Endothelial cell of umbilical vein (primary cell): Measurements from ENCODE around the gene HPSE2. TPM values are rescaled to one million over a fixed set of nuclear protein-coding genes. Genes with fewer than 3 reads are reported as not detected.

Experiments used
- BruUV-seq: library from RNA; stranded (reverse); fragments of 400-500 nt; replicated peaks from 2 replicates; lab custom pipeline; 2021; lab: Mats Ljungman, UMichigan
- CTCF ChIA-PET: fragments of 300-600, 350-600 bp; sonication (Branson Sonifier 250); formaldehyde crosslinking; loops from one replicate; lab custom pipeline; 2021; ENCODE audit warnings: antibody characterized with exemption, inconsistent platforms; lab: Charles Lee
- POLR2A ChIA-PET: fragments of 300-600, 350-600 bp; sonication (Branson Sonifier 250); formaldehyde crosslinking; loops from one replicate; lab custom pipeline; 2021; ENCODE audit warnings: antibody characterized with exemption, inconsistent platforms; lab: Charles Lee
- DNase-seq: peaks from one replicate; pipeline ENCODE4 v3.0.0-alpha.2; 2011; ENCODE audit warnings: low read depth, low spot score
- FAIRE-seq: peaks from 2 replicates; lab custom pipeline; 2011; peaks lifted over from hg19 to GRCh38; lab: Jason Lieb, UNC
- H2AFZ ChIP-seq: 2 replicates; pipeline ENCODE4 v1.6.0; 2012; ENCODE audit warnings: low read depth, low read length, control low read depth, inconsistent platforms
- H3K27ac ChIP-seq: 2 replicates; pipeline ENCODE4 v1.5.1; 2011; ENCODE audit warnings: low read depth, mild to moderate bottlenecking, control low read depth, low read length, moderate library complexity; ENCODE audit not compliant: insufficient read depth
- H3K27me3 ChIP-seq, 2 experiments: 2 replicates each; pipeline versions ENCODE4 v1.6.0 to v1.6.1; 2011; ENCODE audit warnings: low read length in 2 of 2, mixed read lengths in 1 of 2; ENCODE audit not compliant: control insufficient read depth in 2 of 2, insufficient read depth in 2 of 2
- H3K36me3 ChIP-seq, 2 experiments: 2 replicates in 1 of 2; 3 replicates in 1 of 2; pipeline ENCODE4 v1.5.1; 2011; ENCODE audit warnings: low read length in 2 of 2, mild to moderate bottlenecking in 1 of 2, moderate library complexity in 1 of 2; ENCODE audit not compliant: control insufficient read depth in 2 of 2, insufficient read depth in 2 of 2; ENCODE audit errors: extremely low read depth in 1 of 2
- H3K4me1 ChIP-seq: 3 replicates; pipeline ENCODE4 v1.5.1; 2011; ENCODE audit warnings: mild to moderate bottlenecking, low read length; ENCODE audit not compliant: control insufficient read depth, insufficient read depth; ENCODE audit errors: extremely low read depth
- H3K4me2 ChIP-seq: 2 replicates; pipeline ENCODE4 v1.6.1; 2011; ENCODE audit warnings: low read length, control low read depth, mixed read lengths; ENCODE audit not compliant: insufficient read depth
- H3K4me3 ChIP-seq, 3 experiments: fragments of 200-600 bp in 1 of 3; sonication (generic), shearing (Covaris generic) in 1 of 3; replicated peaks in 1 of 3; 2 replicates each; pipeline ENCODE4 v1.5.1; 2011 to 2016; ENCODE audit warnings: control low read depth in 3 of 3, low read length in 3 of 3, mild to moderate bottlenecking in 2 of 3, inconsistent platforms in 1 of 3, low read depth in 1 of 3, moderate library complexity in 1 of 3; ENCODE audit not compliant: insufficient read depth in 1 of 3
- H3K79me2 ChIP-seq: 2 replicates; pipeline ENCODE4 v1.6.0; 2012; ENCODE audit warnings: low read length, inconsistent platforms; ENCODE audit not compliant: control insufficient read depth, insufficient read depth
- H3K9ac ChIP-seq: replicated peaks from 2 replicates; pipeline ENCODE3; 2011; ENCODE audit warnings: low read length, control low read depth; ENCODE audit not compliant: insufficient read depth; ENCODE audit errors: extremely low read depth
- H3K9me1 ChIP-seq: replicated peaks from 3 replicates; pipeline ENCODE4 v1.6.0; 2011; ENCODE audit warnings: mild to moderate bottlenecking, low read length; ENCODE audit not compliant: control insufficient read depth, insufficient read depth; ENCODE audit errors: extremely low read depth
- H3K9me3 ChIP-seq: replicated peaks from 2 replicates; pipeline ENCODE4 v1.5.1; 2012; ENCODE audit warnings: low read length, inconsistent platforms; ENCODE audit not compliant: control insufficient read depth, insufficient read depth
- H4K20me1 ChIP-seq: replicated peaks from 2 replicates; pipeline ENCODE3; 2011; ENCODE audit warnings: mild to moderate bottlenecking, low read length; ENCODE audit not compliant: control insufficient read depth, insufficient read depth; ENCODE audit errors: extremely low read depth
- EZH2 ChIP-seq: IDR thresholded peaks from 2 replicates; pipeline ENCODE4 v1.6.1; 2012; ENCODE audit warnings: borderline replicate concordance, low read depth, mild to moderate bottlenecking, moderate library complexity, low read length, inconsistent platforms; ENCODE audit not compliant: severe bottlenecking
- FOS ChIP-seq: IDR thresholded peaks from 2 replicates; pipeline ENCODE4 v1.6.1; 2011; ENCODE audit warnings: mild to moderate bottlenecking, low read length, moderate library complexity, borderline replicate concordance; ENCODE audit not compliant: insufficient read depth
- GATA2 ChIP-seq: IDR thresholded peaks from 2 replicates; pipeline ENCODE4 v1.7.0; 2011; ENCODE audit warnings: low read depth, mild to moderate bottlenecking, moderate library complexity, mixed read lengths, low read length; ENCODE audit not compliant: insufficient read length, insufficient read depth
- JUN ChIP-seq: IDR thresholded peaks from 2 replicates; pipeline ENCODE4 v1.6.1; 2011; ENCODE audit warnings: borderline replicate concordance, low read depth; ENCODE audit not compliant: insufficient read length, insufficient read depth
- MYC ChIP-seq: IDR thresholded peaks from one replicate; pipeline ENCODE4 v1.6.1; 2011; ENCODE audit warnings: mild to moderate bottlenecking, low read depth, low read length
- POLR2A ChIP-seq: IDR thresholded peaks from 2 replicates; pipeline ENCODE4 v1.6.1; 2012; ENCODE audit warnings: low read depth, mild to moderate bottlenecking, control low read depth, low read length
- POLR2AphosphoS5 ChIP-seq: IDR thresholded peaks from 2 replicates; pipeline ENCODE4 v1.6.1; 2012; ENCODE audit warnings: low read depth, mild to moderate bottlenecking, control low read depth, low read length, moderate library complexity; ENCODE audit not compliant: insufficient read depth
- dilution Hi-C: fragments of 300-500 bp; cut with MboI; formaldehyde crosslinking; loops from one replicate; pipeline ENCODE4 v1.15.0; 2019; ENCODE audit warnings: low sequenced_read_pairs; ENCODE audit not compliant: extremely low pct_ligation_motif_present
- intact Hi-C: fragments of 100-400 bp; cut with micrococcal nuclease; formaldehyde crosslinking; loops from one replicate; pipeline ENCODE4 v1.10.0; 2022
- polyA plus RNA-seq, 4 experiments: library from polyadenylated mRNA; depleted of rRNA in 3 of 4; stranded (reverse) in 3 of 4; unstranded in 1 of 4; fragments of >200 nt; gene quantifications; 2 replicates each; pipeline versions ENCODE4 v1.2.1 to v1.2.3, GENCODE V29; 2011 to 2012; ENCODE audit warnings: missing spikeins in 1 of 4
- total RNA-seq: library from RNA; stranded (reverse); gene quantifications from 2 replicates; pipeline ENCODE4 v1.2.3, GENCODE V29; 2021
- TF ChIP-seq, protein P1 (sequence below), 2 donors: IDR thresholded peaks; 1 replicate in 1 of 2; 2 replicates in 1 of 2; pipeline ENCODE4 v1.5.1; 2011; ENCODE audit warnings: low read length in 2 of 2, mild to moderate bottlenecking in 2 of 2, moderate library complexity in 2 of 2, control low read depth in 1 of 2, inconsistent platforms in 1 of 2, low read depth in 1 of 2; ENCODE audit not compliant: insufficient read depth in 1 of 2; ENCODE audit errors: extremely low read depth in 1 of 2
- TF ChIP-seq, protein P2 (sequence below): IDR thresholded peaks from 2 replicates; pipeline ENCODE4 v1.6.1; 2011; ENCODE audit not compliant: insufficient read depth, insufficient read length

HPSE2 gene
- total and polyA plus RNA-seq, 2 donors (not counting 3 experiments of a cell fraction or from before 2014, with no cell fraction given): not detected

DNA sequence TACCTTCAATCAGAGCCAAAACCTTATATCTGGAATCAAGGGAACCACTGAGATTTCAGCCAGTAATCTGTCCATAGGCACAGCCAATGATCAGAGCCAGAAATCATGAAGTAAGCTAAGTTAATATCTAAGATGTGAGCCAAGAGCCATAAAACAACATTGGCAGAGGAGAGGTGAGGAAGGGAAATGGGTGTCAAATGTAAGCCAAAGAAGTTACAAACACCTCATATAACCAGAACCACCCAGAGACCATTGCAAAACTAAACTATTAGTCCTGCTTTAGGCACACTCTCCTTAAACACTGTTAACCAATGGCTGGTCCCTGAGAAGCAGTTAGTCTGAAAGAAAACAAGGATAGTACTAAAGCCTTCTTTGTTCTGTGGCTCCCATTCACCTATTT lies 173.1 kb downstream of the HPSE2 start:
- H3K9ac ChIP-seq: no peak overlapping the region
- intact Hi-C loops (no loop called here), dilution Hi-C loops (no loop called here)
- no peaks in the 10 kb centered on the region for H3K9me1 ChIP-seq
- no peaks in the 10 kb centered on the region for H3K27me3 ChIP-seq
- DNase-seq (no peak), FAIRE-seq (no peak)
- no peak for TF ChIP-seq POLR2A
- TF ChIP-seq FOS: no peak
- no peak for TF ChIP-seq MYC
- no peak for TF ChIP-seq POLR2AphosphoS5
- TF ChIP-seq, protein P1, sequence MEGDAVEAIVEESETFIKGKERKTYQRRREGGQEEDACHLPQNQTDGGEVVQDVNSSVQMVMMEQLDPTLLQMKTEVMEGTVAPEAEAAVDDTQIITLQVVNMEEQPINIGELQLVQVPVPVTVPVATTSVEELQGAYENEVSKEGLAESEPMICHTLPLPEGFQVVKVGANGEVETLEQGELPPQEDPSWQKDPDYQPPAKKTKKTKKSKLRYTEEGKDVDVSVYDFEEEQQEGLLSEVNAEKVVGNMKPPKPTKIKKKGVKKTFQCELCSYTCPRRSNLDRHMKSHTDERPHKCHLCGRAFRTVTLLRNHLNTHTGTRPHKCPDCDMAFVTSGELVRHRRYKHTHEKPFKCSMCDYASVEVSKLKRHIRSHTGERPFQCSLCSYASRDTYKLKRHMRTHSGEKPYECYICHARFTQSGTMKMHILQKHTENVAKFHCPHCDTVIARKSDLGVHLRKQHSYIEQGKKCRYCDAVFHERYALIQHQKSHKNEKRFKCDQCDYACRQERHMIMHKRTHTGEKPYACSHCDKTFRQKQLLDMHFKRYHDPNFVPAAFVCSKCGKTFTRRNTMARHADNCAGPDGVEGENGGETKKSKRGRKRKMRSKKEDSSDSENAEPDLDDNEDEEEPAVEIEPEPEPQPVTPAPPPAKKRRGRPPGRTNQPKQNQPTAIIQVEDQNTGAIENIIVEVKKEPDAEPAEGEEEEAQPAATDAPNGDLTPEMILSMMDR (IDR thresholded peaks at IDR 0.05; ENCODE audit: extremely low read depth in 1 of 2, insufficient read depth in 1 of 2, low read depth in 1 of 2, low read length in 2 of 2): no peak
- TF ChIP-seq JUN: no peak
- TF ChIP-seq, protein P2, sequence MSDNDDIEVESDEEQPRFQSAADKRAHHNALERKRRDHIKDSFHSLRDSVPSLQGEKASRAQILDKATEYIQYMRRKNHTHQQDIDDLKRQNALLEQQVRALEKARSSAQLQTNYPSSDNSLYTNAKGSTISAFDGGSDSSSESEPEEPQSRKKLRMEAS: no peak
- no peak for TF ChIP-seq GATA2
- TF ChIP-seq EZH2: no peak
- H3K36me3 ChIP-seq: no peaks in the 10 kb centered on the region
- H3K79me2 ChIP-seq: no peaks in the 10 kb centered on the region
- no peak overlapping the region for H2AFZ ChIP-seq
- CTCF ChIA-PET: no interaction called here
- H3K27ac ChIP-seq: no peak overlapping the region
- H4K20me1 ChIP-seq: no peaks in the 10 kb centered on the region
- H3K4me3 ChIP-seq: no peak overlapping the region
- H3K4me1 ChIP-seq: no peaks in the 10 kb centered on the region
- H3K9me3 ChIP-seq: no peaks in the 10 kb centered on the region
- BruUV-seq: no TSS peak
- POLR2A ChIA-PET: no interaction called here
- H3K4me2 ChIP-seq: no peak overlapping the region
